ENCODE measurements around the gene KCTD10.
"Not testable (repeated sequence)": the region's sequence is repeated elsewhere in the genome, so short reads cannot be mapped to it uniquely, and the experiment has no call there.

KCTD10 gene

GRCh38 chr12:109428804-109429203 lies 48.3 kb downstream of the KCTD10 start:
- intact Hi-C loops (cut with DNase I): loop anchor here (5.0 kb wide), 1 partner anchor 48 kb away; the partner anchor contains the start of genes KCTD10 and UBE3B
- DNase-seq: peak in 1 of 10 donors; percentile 8

- intact Hi-C loops (cut with DNase I): loop anchor here (5.0 kb wide), 1 partner anchor 49 kb away; the partner anchor contains the start of genes KCTD10 and UBE3B
- peak; percentile 50 to 96 (median 78) for DNase-seq
Observed at GRCh38 chr12:109428037-109428629, 49.0 kb downstream of the KCTD10 start.

- intact Hi-C loops (cut with DNase I): no loop called here
- DNase-seq: no peak
Observed at GRCh38 chr12:109423392-109423791, 53.7 kb downstream of the KCTD10 start.

DNA sequence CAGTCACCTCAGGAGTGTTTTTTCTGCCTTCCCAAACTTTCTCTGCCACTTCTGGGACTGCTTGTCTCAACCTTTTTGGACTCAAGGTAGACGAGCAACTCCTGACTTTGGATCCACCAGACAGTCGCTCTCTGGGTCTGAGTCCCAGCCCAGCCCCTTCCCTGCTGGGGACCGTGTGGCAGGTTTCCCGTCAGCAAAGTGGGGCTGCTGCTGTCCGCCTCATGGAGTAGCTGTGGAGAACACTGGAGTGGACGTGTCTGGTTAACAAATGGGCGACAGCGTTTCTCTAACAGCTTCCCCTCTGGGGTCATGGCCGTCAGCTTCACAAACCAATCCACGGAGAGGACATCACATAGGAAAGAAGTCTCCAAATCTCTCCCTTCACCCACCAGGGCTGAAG lies 54.8 kb downstream of the KCTD10 start:
- no peak for DNase-seq
- intact Hi-C loops (cut with DNase I): no loop called here

DNA sequence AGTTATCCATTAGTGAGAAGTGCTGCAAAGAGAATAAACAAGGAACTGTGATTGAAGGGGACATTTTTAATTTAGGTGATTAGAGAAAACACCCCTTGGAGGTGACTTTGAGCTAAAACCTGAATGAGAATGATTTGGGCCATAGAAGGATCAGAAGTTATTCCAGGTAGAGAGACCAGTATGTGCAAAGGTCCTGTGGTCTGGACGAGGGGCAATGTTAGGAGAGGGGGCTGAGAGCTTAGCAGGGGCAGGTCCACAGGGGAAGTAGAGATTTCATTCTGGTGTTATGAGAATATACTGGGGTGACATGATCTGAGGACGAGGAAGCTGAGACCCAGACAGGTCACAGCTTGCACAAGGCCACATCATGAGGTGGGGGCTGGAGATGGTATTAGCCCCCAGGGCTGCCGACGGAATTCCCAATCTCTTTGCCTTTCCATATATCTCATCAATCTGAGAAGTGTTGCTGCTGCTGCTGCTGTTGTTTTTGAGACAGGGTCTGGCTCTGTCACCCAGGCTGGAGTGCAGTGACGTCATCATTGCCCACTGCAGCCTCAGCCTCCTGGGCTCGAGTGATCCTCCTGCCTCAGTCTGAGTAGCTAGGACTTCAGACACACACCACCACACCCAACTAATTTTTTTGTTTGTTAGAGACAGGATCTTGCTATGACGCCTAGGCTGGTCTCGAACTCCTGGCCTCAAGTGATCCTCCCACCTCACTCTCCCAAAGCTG lies 55.6 kb downstream of the KCTD10 start:
- intact Hi-C loops (cut with DNase I): no loop called here

GRCh38 chr12:109418848-109419480 lies 58.1 kb downstream of the KCTD10 start:
- intact Hi-C loops (cut with DNase I): no loop called here
- DNase-seq: no peak

More for the DNA sequence above, 55.6 kb downstream of the KCTD10 start:
- DNase-seq: no peak

DNA sequence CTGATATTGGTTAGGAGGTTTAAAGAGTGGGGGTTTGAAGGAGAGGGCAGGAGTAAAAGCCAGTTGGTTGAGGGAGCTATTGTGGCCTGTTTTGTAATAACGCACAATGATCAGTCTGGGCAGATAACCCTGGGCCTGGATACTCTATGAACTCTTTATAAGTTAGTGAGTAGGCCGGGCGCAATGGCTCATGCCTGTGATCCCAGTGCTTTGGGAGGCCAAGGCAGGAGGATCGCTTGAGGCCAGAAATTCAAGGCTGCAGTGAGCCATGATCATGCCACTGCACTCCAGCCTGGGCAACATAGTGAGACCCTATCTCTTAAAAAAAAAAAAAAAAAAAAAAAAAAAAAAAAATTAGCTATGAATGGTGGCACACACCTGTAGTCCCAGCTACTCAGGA lies 71.0 kb downstream of the KCTD10 start:
- intact Hi-C loops (cut with DNase I); DNase-seq: not testable (repeated sequence)

DNA sequence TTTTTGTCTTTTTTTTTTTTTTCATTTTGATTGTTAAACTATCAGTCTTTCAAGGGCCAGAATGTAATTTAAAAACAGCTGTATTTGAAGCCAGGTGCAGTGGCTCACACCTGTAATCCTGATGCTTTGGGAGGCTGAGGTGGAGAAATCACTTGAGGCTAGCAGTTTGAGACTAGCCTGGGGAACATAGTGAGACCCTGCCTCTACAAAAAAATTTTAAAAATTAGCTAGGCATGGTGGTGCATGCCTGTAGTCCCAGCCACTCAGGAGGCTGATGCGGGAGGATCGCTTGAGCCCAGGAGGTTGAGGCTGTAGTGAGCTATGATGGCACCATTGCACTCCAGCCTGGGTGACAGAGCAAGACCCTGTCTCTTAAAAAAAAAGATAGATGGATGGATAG lies 72.3 kb downstream of the KCTD10 start:
- DNase-seq; intact Hi-C loops (cut with DNase I): not testable (repeated sequence)
